GM19043 (cell line): ENCODE data around the gene MAP1LC3B.

Experiments used
- ATAC-seq: cut with Tn5 transposase; IDR thresholded peaks from one replicate; pipeline ENCODE4 v1.9.1; 2021; ENCODE audit warnings: low read depth; ENCODE audit not compliant: unreplicated experiment

The MAP1LC3B gene

DNA sequence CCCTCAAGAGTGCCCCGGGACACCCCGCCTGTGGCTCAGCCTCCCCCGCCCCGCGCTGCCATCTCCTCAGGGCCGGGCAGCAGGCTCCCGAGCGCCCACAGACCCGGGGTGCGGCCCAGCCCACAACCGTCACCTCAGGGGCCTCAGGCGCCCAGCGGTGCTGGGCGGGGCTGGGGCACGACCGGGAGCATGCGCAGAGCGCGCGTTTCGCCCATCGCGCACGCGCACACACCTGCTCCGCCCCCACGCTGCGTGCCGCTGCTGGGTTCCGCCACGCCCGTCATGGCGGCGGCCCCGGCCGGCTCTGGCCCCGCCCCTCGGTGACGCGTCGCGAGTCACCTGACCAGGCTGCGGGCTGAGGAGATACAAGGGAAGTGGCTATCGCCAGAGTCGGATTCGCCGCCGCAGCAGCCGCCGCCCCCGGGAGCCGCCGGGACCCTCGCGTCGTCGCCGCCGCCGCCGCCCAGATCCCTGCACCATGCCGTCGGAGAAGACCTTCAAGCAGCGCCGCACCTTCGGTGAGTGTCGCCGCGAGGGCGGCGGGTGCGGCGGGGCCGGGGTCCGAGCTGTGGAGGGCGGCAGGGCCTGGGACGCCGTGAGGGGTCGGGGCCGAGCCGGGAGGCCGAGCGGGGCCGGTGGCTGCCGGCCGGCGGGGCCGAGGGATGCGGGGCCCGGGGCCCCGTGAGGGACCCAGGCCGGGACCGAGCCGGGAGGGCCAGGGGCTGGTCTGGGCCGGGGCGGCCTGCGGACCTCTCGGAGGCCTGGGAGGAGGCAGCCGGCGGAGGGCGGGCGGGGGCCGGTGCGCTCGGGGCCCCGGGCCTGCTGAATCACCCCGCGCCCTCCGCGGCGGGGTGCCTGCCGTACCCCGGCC lies at the start of gene MAP1LC3B:
Gene MAP1LC3B (plus strand): TSS at position 387 of the 871 bp plus-strand sequence. CDS start 92 bp downstream, at position 479.
- ATAC-seq, result peak; percentile 48

DNA sequence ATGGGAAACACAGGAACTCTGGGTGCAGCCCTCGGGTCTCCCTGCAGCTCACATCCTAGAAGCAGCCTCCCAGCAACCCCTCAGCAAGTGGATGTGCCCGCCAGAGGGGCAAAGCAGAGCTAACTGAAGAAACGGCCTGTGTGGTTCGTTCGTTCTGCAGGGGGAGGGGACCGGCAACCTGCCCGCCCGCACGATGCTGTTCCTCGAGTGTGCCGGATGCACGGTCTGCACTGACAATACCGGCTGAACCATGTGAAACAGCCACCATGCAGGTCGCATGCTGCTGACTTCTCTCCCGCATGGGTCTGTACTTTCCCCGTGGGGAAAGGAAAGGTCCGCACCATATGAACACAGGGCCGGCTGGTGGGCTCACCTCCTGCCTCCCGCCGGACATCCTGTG lies 49.6 kb upstream of the MAP1LC3B start:
- ATAC-seq, result no peak

GRCh38 chr16:87342978-87343752 lies 49.0 kb upstream of the MAP1LC3B start:
- no peak for ATAC-seq

DNA sequence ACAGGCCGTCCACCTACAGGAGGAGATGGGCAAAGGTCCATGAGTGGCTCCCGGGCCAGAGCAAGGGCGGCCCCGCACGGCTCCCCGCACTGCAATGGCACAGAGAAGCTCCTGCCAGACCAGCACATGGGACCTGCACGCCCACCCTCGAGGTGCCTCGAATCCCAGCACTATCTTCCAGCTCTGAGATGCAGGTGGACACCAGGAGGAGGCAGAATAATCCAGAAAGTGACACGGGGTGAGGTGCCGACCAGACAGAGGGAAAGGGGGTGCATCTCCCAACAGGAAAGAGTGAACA lies 48.4 kb upstream of the MAP1LC3B start:
- ATAC-seq, result no peak

DNA sequence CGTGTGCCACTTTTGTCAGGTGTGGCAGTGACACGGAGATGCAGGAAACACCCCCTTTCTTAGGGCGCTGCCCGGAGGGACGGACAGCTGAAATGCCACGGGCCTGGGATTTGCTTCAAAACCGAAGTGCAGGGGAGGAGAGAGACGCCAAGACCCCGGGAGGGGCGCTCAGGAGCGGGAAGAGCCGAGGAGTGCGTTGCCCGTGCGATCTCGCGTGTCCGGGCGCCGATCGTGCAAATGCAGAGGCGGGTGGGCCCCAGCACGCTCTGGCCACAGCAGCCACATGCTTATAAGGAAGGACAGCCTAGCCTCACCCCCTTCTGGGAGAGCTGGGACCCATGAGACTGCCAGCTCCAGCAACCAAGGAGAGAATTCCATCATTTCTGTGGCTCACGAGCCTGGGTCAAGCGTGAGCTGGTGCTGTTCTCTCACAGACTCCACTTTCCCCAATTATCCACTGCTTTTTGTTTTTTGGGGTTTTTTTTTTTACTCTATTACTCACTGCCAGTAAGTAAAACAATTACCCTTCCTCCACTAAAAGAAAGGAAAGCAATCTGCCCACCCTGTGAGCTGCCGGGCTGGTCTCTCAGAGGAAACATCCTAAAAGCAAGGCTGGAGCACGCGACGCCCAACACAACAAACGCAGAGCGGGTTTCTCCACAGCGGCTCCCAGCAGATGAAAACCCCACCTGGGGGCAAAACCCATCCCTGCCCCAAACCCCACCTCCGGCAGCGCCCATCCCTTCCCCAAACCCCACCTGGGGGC lies 47.8 kb upstream of the MAP1LC3B start:
- ATAC-seq, result no peak

- no peak for ATAC-seq
Observed at GRCh38 chr16:87344931-87345631, 47.1 kb upstream of the MAP1LC3B start.

GRCh38 chr16:87345726-87346424 lies 46.3 kb upstream of the MAP1LC3B start:
- no peak for ATAC-seq

DNA sequence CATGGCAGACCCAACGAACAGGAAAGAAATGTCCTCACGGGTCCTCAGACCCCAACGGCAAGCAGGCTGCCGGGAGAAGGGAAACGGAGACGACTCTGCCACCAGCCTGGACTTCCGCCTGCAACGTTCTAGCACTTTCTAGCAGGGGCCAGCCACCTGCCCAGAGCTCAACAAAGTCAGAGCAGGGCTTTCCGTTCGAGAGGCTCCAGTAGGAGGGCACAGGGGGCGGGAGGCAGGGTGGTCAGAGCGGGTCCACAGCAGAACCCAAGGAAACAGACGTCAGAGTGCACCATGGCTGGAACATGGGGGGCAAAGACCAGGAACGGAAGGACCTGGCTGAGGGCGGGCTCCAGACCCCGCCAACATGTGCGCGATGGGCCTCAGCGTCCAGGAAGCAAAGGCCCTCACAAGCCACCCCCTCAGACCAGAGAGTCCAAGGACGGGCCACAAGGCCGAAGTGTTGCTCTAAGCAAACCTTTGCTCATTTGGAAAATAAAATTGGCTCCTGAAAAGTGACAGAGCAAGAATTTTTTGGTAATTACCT lies 45.5 kb upstream of the MAP1LC3B start:
- ATAC-seq, result no peak

GRCh38 chr16:87347932-87348615 lies 44.1 kb upstream of the MAP1LC3B start:
- ATAC-seq, result no peak

- ATAC-seq, result no peak
Observed at GRCh38 chr16:87348616-87349157, 43.4 kb upstream of the MAP1LC3B start.

DNA sequence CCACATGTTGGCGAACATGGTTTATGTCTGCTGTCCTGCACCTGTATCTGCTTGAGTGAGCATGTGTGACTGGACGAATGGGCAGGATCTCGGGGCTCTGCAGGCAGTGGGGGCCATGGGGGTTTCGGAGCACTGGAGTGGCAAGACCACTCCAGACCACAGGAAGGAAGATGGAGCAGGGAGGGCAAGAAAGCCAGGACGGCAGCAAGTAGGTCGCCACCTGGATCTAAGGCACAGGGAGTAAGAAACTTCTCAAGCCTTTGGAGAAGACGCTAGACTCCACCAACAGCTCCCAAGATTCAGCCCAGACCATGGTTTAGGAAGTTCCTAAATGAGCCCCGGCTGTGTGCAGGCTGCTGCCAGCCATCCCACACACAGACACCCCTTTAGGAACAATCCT lies 42.1 kb upstream of the MAP1LC3B start:
- no peak for ATAC-seq

DNA sequence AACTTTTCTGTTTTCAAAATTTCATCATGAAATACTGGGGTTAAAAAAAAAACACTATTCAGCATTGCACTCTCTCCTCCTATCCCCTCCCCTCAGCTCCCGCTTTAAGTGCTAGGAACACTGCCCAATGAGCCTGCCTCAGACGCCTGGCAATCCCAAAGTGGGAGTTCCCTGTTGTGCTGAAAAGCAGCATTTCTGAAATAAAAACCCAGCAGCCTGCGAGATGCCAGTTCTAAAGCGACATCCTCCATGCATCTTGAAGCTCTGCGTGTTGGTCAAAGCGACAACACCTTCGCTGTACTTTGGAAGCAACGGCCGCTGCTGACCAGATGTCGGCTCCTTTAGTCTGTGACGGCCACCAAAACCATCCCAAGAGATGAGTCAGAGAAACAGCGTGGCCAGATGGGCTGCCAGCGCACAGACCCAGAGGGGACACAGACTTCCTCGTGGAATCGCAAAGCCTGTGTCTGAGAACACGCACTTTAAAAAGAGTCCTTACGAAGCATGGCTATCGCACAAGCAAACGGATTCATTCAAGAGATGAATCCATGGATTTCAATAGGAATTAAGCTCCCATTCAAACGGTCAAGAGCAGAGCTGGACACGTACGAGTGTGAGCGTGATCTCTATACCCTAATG lies 41.3 kb upstream of the MAP1LC3B start:
- no peak for ATAC-seq

- no peak for ATAC-seq
Observed at GRCh38 chr16:87351320-87351698, 40.8 kb upstream of the MAP1LC3B start.

DNA sequence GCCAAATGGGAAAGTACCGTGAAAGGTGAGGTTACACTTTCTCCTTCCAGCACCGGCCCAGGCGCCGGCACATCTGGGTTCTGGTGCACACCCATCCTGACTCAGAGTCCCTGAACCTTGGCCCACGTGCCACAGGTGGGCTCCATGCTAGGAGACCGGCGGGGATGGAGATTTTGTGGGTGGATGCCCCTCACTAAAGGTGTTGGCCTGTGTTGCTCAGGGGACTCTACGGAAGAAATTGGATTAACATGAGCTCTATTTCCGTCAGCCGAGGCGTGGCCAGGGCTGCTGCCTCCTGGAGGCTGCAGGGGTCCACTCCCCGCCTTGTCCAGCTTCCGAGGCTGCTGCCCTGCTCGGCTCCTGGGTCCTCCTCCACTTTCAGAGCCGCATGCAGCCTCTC lies 39.3 kb upstream of the MAP1LC3B start:
- ATAC-seq, result no peak

- no peak for ATAC-seq
Observed at GRCh38 chr16:87353613-87354012, 38.5 kb upstream of the MAP1LC3B start.

- ATAC-seq, result no peak
Observed at GRCh38 chr16:87356491-87356853, 35.7 kb upstream of the MAP1LC3B start.

- ATAC-seq, result no peak
Observed at GRCh38 chr16:87358250-87358649, 33.9 kb upstream of the MAP1LC3B start.

- no peak for ATAC-seq
Observed at GRCh38 chr16:87358696-87359095, 33.4 kb upstream of the MAP1LC3B start.
